Naive thymus-derived CD4-positive, alpha-beta T cell (primary cell): ENCODE measurements around the gene SYTL2. TPM values are rescaled to one million over a fixed set of nuclear protein-coding genes. Genes with fewer than 3 reads are reported as not detected.
A peak's percentile ranks its signal among the peaks of the same experiment; 100 is the strongest.

Experiments
- ATAC-seq: fragments of 150-1000 bp; cut with Tn5 transposase; 2 replicates; pipeline ENCODE4 v1.10.0; 2021; ENCODE audit warnings: mild to moderate bottlenecking, moderate library complexity
- CTCF ChIA-PET: fragments of 350-600 bp; sonication (Branson Sonifier 250); formaldehyde crosslinking; loops from one replicate; lab custom pipeline; 2021; ENCODE audit warnings: antibody characterized with exemption; lab: Charles Lee
- POLR2A ChIA-PET: fragments of 350-600 bp; sonication (Branson Sonifier 250); formaldehyde crosslinking; loops from one replicate; lab custom pipeline; 2021; ENCODE audit warnings: antibody characterized with exemption, inconsistent platforms; lab: Charles Lee
- DNase-seq, 9 donors: peaks; one replicate each; pipeline versions ENCODE4 v3.0.0 to v3.0.0-alpha.2; 2020 to 2022; ENCODE audit warnings: mixed read lengths in 1 of 9
- H3K27ac ChIP-seq: one replicate; pipeline ENCODE4 v1.7.0; 2013; ENCODE audit warnings: mild to moderate bottlenecking, low read depth, low read length, moderate library complexity
- H3K27me3 ChIP-seq, 2 donors: one replicate each; pipeline ENCODE4 v1.7.0; 2013; ENCODE audit warnings: low read length in 2 of 2, mild to moderate bottlenecking in 2 of 2, moderate library complexity in 2 of 2; ENCODE audit not compliant: control insufficient read depth in 2 of 2, insufficient read depth in 2 of 2
- H3K36me3 ChIP-seq, 3 experiments: 1 replicate in 2 of 3; 2 replicates in 1 of 3; pipeline ENCODE4 v1.7.0; 2013; ENCODE audit warnings: low read length in 3 of 3, mild to moderate bottlenecking in 3 of 3, moderate library complexity in 1 of 3; ENCODE audit not compliant: insufficient read depth in 3 of 3, control insufficient read depth in 2 of 3
- H3K4me1 ChIP-seq, 2 donors: one replicate each; pipeline ENCODE4 v1.7.0; 2013; ENCODE audit warnings: low read length in 2 of 2, mild to moderate bottlenecking in 2 of 2, moderate library complexity in 1 of 2; ENCODE audit not compliant: control insufficient read depth in 2 of 2, insufficient read depth in 2 of 2
- H3K4me3 ChIP-seq: 2 replicates; pipeline ENCODE4 v1.7.0; 2013; ENCODE audit warnings: mild to moderate bottlenecking, low read length
- H3K9me3 ChIP-seq, 3 experiments: 1 replicate in 2 of 3; 2 replicates in 1 of 3; pipeline ENCODE4 v1.7.0; 2013; ENCODE audit warnings: low read length in 3 of 3; ENCODE audit not compliant: control insufficient read depth in 2 of 3
- H3K27ac Mint-ChIP-seq, 9 donors: one replicate each; pipeline ENCODE4 v1.8.0; 2020 to 2022; ENCODE audit warnings: mixed read lengths in 9 of 9, mild to moderate bottlenecking in 8 of 9, moderate library complexity in 5 of 9, inconsistent platforms in 2 of 9
- H3K27me3 Mint-ChIP-seq, 5 donors: one replicate each; pipeline ENCODE4 v1.8.0; 2021 to 2022; ENCODE audit warnings: mixed read lengths in 5 of 5, mild to moderate bottlenecking in 1 of 5
- H3K36me3 Mint-ChIP-seq, 5 donors: one replicate each; pipeline ENCODE4 v1.8.0; 2020 to 2022; ENCODE audit warnings: mixed read lengths in 5 of 5, mild to moderate bottlenecking in 3 of 5, inconsistent platforms in 1 of 5
- H3K4me1 Mint-ChIP-seq, 7 donors: one replicate each; pipeline ENCODE4 v1.8.0; 2020 to 2022; ENCODE audit warnings: mixed read lengths in 7 of 7, mild to moderate bottlenecking in 3 of 7, inconsistent platforms in 1 of 7
- H3K4me3 Mint-ChIP-seq, 10 donors: one replicate each; pipeline ENCODE4 v1.8.0; 2020 to 2022; ENCODE audit warnings: mild to moderate bottlenecking in 10 of 10, mixed read lengths in 10 of 10, moderate library complexity in 6 of 10, inconsistent platforms in 2 of 10
- H3K9me3 Mint-ChIP-seq, 11 donors: one replicate each; pipeline ENCODE4 v1.8.0; 2020 to 2022; ENCODE audit warnings: mixed read lengths in 11 of 11, mild to moderate bottlenecking in 4 of 11, inconsistent platforms in 1 of 11, moderate library complexity in 1 of 11
- intact Hi-C, 2 donors: fragments of 100-400 bp; cut with micrococcal nuclease; formaldehyde crosslinking; loops; one replicate each; pipeline ENCODE4 v1.15.1; 2023
- polyA plus RNA-seq, 2 donors: library from polyadenylated mRNA; unstranded; fragments of 300-500 nt; fragmentation: Illumina TruSeq; gene quantifications; one replicate each; pipeline ENCODE4 v1.2.3, GENCODE V29; 2021
- total RNA-seq, 6 experiments: library from RNA in 5 of 6; stranded (reverse) in 5 of 6; gene quantifications; 1 replicate in 5 of 6; 2 replicates in 1 of 6; pipeline ENCODE4 v1.2.3 and lab custom pipeline; 2021 to 2026

SYTL2 gene
- total and polyA plus RNA-seq, 7 experiments from 2014 or later: 12.0 to 62.9 (median 27.5) TPM

DNA sequence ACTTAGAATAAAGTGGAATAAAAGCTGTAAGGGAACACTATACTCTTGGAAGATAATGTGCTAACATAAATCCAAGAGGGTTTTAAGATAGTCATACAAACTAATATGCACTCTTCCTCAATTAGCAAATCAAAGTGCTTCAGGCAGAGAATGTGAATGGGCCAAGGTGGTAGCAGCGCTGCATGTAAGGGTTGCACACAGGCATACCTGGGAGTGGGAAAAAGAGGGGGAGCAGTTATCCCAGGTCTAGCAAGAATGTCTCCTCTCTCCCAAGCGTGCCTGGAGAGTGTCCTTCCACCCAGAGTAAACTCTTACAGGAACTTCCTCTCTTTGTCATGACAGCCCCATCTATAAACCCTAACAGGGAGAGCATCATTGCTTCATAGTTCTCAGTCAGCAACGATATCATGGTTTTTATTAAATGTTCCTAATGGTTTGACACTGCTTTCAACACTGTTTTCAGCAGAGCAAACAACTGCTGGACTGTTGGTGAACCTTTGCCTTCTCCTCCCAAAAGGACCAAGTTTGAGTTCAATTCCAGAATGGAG lies 61.6 kb downstream of the SYTL2 start:
- H3K4me1 ChIP-seq: peaks cover 58 to 66% of the 10 kb centered on the region in 2 donors
- H3K36me3 Mint-ChIP-seq: peaks cover 0 to 75% (median 15%) of the 10 kb centered on the region in 5 donors
- ATAC-seq: no peak
- H3K36me3 ChIP-seq: no peaks in the 10 kb centered on the region
- H3K27me3 Mint-ChIP-seq: no peaks in the 10 kb centered on the region
- POLR2A ChIA-PET: interaction anchor here (0.8 to 1.3 kb wide), 3 partner anchors 11 to 84 kb away, joined by 3 read pairs; partner anchors contain the start of gene CREBZF
- CTCF ChIA-PET: no interaction called here
- H3K9me3 Mint-ChIP-seq: peaks cover 0 to 7% (median 2%) of the 10 kb centered on the region in 11 donors
- peaks cover 52 to 100% (median 92%) of the 10 kb centered on the region in 7 donors for H3K4me1 Mint-ChIP-seq
- no peaks in the 10 kb centered on the region for H3K9me3 ChIP-seq
- H3K27ac Mint-ChIP-seq: peak overlapping the region in 8 of 9 donors; percentile 15 to 99 (median 94)
- intact Hi-C loops: no loop called here
- peak overlapping the region in 9 of 10 donors; percentile 67 to 91 (median 80) for H3K4me3 Mint-ChIP-seq
- no peak overlapping the region for H3K4me3 ChIP-seq
- H3K27ac ChIP-seq: no peak overlapping the region
- DNase-seq: no peak
- no peaks in the 10 kb centered on the region for H3K27me3 ChIP-seq

- intact Hi-C loops: no loop called here
These were observed 62.5 kb downstream of the SYTL2 start for GRCh38 chr11:85748455-85748891.

GRCh38 chr11:85746670-85747069 lies 64.3 kb downstream of the SYTL2 start:
- Histone ChIP-seq H3K36me3 (no peaks in the 10 kb centered on the region), H3K27me3 (no peaks in the 10 kb centered on the region), H3K4me1 (peaks cover 43 to 44% of the 10 kb centered on the region in 2 donors), H3K4me3 (no peak overlapping the region), H3K27ac (no peak overlapping the region), H3K9me3 (no peaks in the 10 kb centered on the region)
- DNase-seq (no peak), ATAC-seq (no peak)
- Mint-ChIP-seq H3K4me3 (peak overlapping the region in 1 of 10 donors; percentile 53), H3K4me1 (peaks cover 39 to 96% (median 84%) of the 10 kb centered on the region in 7 donors), H3K27ac (peak overlapping the region in 2 of 9 donors; percentile 74 to 78), H3K9me3 (peaks cover 0 to 2% (median 0%) of the 10 kb centered on the region in 11 donors), H3K27me3 (no peaks in the 10 kb centered on the region), H3K36me3 (peaks cover 0 to 74% (median 12%) of the 10 kb centered on the region in 5 donors)
- POLR2A ChIA-PET: interaction anchor here (0.7 to 1.3 kb wide), 3 partner anchors 9 to 82 kb away, joined by 3 to 5 read pairs (median 3); partner anchors contain the start of gene CREBZF
- CTCF ChIA-PET: interaction anchor here (0.9 kb wide), 1 partner anchor 29 kb away, joined by 3 read pairs; no protein-coding TSS in a partner anchor
- intact Hi-C loops: no loop called here

More at GRCh38 chr11:85748455-85748891, 62.5 kb downstream of the SYTL2 start:
- H3K36me3 Mint-ChIP-seq: peaks cover 0 to 79% (median 15%) of the 10 kb centered on the region in 5 donors
- peaks cover 51 to 97% (median 88%) of the 10 kb centered on the region in 7 donors for H3K4me1 Mint-ChIP-seq
- peaks cover 0 to 7% (median 2%) of the 10 kb centered on the region in 11 donors for H3K9me3 Mint-ChIP-seq
- Histone ChIP-seq H3K9me3 (no peaks in the 10 kb centered on the region), H3K4me1 (peaks cover 50 to 58% of the 10 kb centered on the region in 2 donors), H3K27me3 (no peaks in the 10 kb centered on the region), H3K4me3 (no peak overlapping the region), H3K36me3 (no peaks in the 10 kb centered on the region), H3K27ac (no peak overlapping the region)
- ChIA-PET CTCF (no interaction called here), POLR2A (interaction anchor here (0.7 to 1.2 kb wide), 4 partner anchors 10 to 83 kb away, joined by 3 read pairs; partner anchors contain the start of gene CREBZF)
- DNase-seq (no peak), ATAC-seq (no peak)
- H3K4me3 Mint-ChIP-seq: peak overlapping the region in 1 of 10 donors; percentile 85
- H3K27me3 Mint-ChIP-seq: no peaks in the 10 kb centered on the region
- peak overlapping the region in 2 of 9 donors; percentile 22 to 98 for H3K27ac Mint-ChIP-seq

DNA sequence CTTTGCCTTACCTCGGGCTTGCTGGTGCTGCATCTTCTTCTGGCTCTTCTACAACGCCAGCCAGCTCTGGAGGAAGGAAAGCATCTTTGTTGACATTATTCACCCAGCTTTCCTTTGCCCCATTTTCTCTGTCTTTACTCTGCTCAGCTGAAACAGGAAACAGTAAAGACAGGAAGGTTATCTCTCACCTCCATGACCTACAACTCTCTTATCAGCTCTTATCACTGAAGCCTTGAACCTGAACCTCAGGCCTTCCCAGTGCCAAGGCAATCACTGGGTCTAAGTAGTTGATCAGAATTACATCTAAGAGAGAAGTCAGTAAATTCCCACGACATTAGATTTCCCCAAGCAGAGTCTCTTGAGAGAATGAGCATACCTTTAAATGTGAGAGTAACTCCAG lies 65.3 kb downstream of the SYTL2 start:
- H3K9me3 Mint-ChIP-seq: peaks cover 0 to 2% (median 0%) of the 10 kb centered on the region in 11 donors
- peaks cover 0 to 72% (median 12%) of the 10 kb centered on the region in 5 donors for H3K36me3 Mint-ChIP-seq
- peaks cover 32 to 96% (median 80%) of the 10 kb centered on the region in 7 donors for H3K4me1 Mint-ChIP-seq
- peak; percentile 45 for ATAC-seq
- peak overlapping the region in 8 of 9 donors; percentile 65 to 87 (median 77) for H3K27ac Mint-ChIP-seq
- no peaks in the 10 kb centered on the region for H3K36me3 ChIP-seq
- H3K9me3 ChIP-seq: no peaks in the 10 kb centered on the region
- peak overlapping the region in 9 of 10 donors; percentile 1 to 60 (median 37) for H3K4me3 Mint-ChIP-seq
- peak overlapping the region; percentile 17 for H3K27ac ChIP-seq
- peaks cover 38% of the 10 kb centered on the region in 2 donors for H3K4me1 ChIP-seq
- no peak overlapping the region for H3K4me3 ChIP-seq
- H3K27me3 ChIP-seq: no peaks in the 10 kb centered on the region
- CTCF ChIA-PET: interaction anchor here (0.9 to 1.5 kb wide), 4 partner anchors 17 to 81 kb away, joined by 3 to 4 read pairs (median 4); no protein-coding TSS in a partner anchor
- intact Hi-C loops: loop anchor here in 1 of 2 donors (2.0 kb wide), 1 partner anchor 29 kb away; no protein-coding TSS in a partner anchor
- DNase-seq: peak in 1 of 9 donors; percentile 17
- POLR2A ChIA-PET: interaction anchor here (1.3 to 1.5 kb wide), 2 partner anchors 28 to 81 kb away, joined by 3 to 5 read pairs; partner anchors contain the start of gene CREBZF
- H3K27me3 Mint-ChIP-seq: no peaks in the 10 kb centered on the region

GRCh38 chr11:85742873-85743275 lies 68.1 kb downstream of the SYTL2 start:
- POLR2A ChIA-PET: interaction anchor here (0.6 to 1.8 kb wide), 2 partner anchors 13 to 79 kb away, joined by 3 to 6 read pairs; no protein-coding TSS in a partner anchor
- H3K27ac Mint-ChIP-seq: peak overlapping the region in 8 of 9 donors; percentile 16 to 82 (median 41)
- H3K36me3 ChIP-seq: no peaks in the 10 kb centered on the region
- peaks cover 24 to 43% of the 10 kb centered on the region in 2 donors for H3K4me1 ChIP-seq
- H3K9me3 ChIP-seq: no peaks in the 10 kb centered on the region
- no peaks in the 10 kb centered on the region for H3K27me3 Mint-ChIP-seq
- peak overlapping the region in 2 of 10 donors; percentile 24 to 39 for H3K4me3 Mint-ChIP-seq
- peaks cover 0 to 2% (median 0%) of the 10 kb centered on the region in 11 donors for H3K9me3 Mint-ChIP-seq
- DNase-seq: no peak
- H3K36me3 Mint-ChIP-seq: peaks cover 0 to 65% (median 7%) of the 10 kb centered on the region in 5 donors
- peaks cover 27 to 92% (median 64%) of the 10 kb centered on the region in 7 donors for H3K4me1 Mint-ChIP-seq
- no peak overlapping the region for H3K27ac ChIP-seq
- no peak overlapping the region for H3K4me3 ChIP-seq
- CTCF ChIA-PET: no interaction called here
- intact Hi-C loops: loop anchor here in 1 of 2 donors (1.0 kb wide), 1 partner anchor 7 kb away; no protein-coding TSS in a partner anchor
- ATAC-seq: peak; percentile 14
- H3K27me3 ChIP-seq: no peaks in the 10 kb centered on the region

DNA sequence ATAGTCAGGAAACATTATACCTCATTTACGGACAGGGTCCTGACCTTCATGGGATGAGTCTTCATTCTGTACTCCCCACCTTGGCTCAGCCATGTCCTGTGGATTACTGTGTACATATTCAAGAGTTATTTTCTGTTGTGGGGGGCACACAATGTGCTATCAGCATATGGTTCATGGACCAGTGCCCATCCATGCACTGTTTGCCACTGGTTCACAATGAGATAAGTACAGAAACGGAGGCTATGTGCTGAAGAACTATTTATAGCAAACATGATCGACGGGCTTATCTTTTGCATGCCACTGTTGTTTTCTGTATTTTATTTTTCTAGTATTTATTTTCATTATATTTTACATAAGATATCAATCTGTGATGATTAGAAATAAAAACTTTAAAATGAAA lies 68.6 kb downstream of the SYTL2 start:
- no peaks in the 10 kb centered on the region for H3K27me3 ChIP-seq
- H3K9me3 ChIP-seq: no peaks in the 10 kb centered on the region
- H3K27ac ChIP-seq: no peak overlapping the region
- no peak for ATAC-seq
- peaks cover 29 to 48% of the 10 kb centered on the region in 2 donors for H3K4me1 ChIP-seq
- ChIA-PET POLR2A (interaction anchor here (0.6 kb wide), 1 partner anchor 78 kb away, joined by 3 read pairs; no protein-coding TSS in a partner anchor), CTCF (interaction anchor here (1.7 kb wide), 1 partner anchor 10 kb away, joined by 5 read pairs; no protein-coding TSS in a partner anchor)
- H3K4me3 Mint-ChIP-seq: no peak overlapping the region
- peaks cover 32 to 92% (median 64%) of the 10 kb centered on the region in 7 donors for H3K4me1 Mint-ChIP-seq
- no peak for DNase-seq
- H3K9me3 Mint-ChIP-seq: peaks cover 0 to 2% (median 0%) of the 10 kb centered on the region in 11 donors
- peaks cover 0 to 65% (median 9%) of the 10 kb centered on the region in 5 donors for H3K36me3 Mint-ChIP-seq
- intact Hi-C loops: loop anchor here in 1 of 2 donors (1.0 kb wide), 1 partner anchor 8 kb away; no protein-coding TSS in a partner anchor
- H3K36me3 ChIP-seq: no peaks in the 10 kb centered on the region
- H3K27me3 Mint-ChIP-seq: no peaks in the 10 kb centered on the region
- H3K4me3 ChIP-seq: no peak overlapping the region
- H3K27ac Mint-ChIP-seq: peak overlapping the region in 1 of 9 donors; percentile 76
